Breast epithelium (tissue), 3 donors: ENCODE results near the gene CTDSPL.

Experiments
- POLR2A ChIP-seq: fragments of 450-650 bp; IDR thresholded peaks from one replicate; pipeline ENCODE4 v1.6.1; 2016; ENCODE audit warnings: antibody characterized with exemption, mild to moderate bottlenecking, moderate library complexity
- TF ChIP-seq, protein P1 (sequence below), 3 donors: fragments of 450-650 bp; IDR thresholded peaks; one replicate each; pipeline ENCODE4 v1.5.1; 2016 to 2017; ENCODE audit warnings: antibody characterized with exemption in 3 of 3, mild to moderate bottlenecking in 3 of 3, moderate library complexity in 3 of 3

DNA sequence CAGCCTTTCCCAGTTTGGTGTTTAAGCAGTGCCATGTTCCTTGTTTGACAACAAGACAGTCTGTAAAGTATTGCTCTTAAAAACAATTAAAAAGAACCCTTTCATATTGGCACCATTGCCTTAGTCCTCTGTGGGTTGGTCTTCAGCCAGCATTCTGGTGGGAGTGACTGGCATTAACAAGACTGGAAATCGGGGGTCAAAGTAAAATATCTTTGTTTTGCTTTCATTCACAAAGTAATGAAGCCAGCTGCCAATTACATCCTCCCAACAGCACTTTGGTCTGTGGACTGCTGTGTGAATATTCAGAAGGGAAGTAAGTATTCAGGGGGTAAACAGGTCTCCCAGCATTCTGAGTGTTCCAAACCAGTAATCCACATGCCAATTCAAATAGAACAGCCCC lies 120.7 kb downstream of the CTDSPL start:
- TF ChIP-seq, protein P1, sequence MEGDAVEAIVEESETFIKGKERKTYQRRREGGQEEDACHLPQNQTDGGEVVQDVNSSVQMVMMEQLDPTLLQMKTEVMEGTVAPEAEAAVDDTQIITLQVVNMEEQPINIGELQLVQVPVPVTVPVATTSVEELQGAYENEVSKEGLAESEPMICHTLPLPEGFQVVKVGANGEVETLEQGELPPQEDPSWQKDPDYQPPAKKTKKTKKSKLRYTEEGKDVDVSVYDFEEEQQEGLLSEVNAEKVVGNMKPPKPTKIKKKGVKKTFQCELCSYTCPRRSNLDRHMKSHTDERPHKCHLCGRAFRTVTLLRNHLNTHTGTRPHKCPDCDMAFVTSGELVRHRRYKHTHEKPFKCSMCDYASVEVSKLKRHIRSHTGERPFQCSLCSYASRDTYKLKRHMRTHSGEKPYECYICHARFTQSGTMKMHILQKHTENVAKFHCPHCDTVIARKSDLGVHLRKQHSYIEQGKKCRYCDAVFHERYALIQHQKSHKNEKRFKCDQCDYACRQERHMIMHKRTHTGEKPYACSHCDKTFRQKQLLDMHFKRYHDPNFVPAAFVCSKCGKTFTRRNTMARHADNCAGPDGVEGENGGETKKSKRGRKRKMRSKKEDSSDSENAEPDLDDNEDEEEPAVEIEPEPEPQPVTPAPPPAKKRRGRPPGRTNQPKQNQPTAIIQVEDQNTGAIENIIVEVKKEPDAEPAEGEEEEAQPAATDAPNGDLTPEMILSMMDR (IDR thresholded peaks at IDR 0.05): no peak
- TF ChIP-seq POLR2A: no peak
